A549 treated with Hydrocortisone at 1 μM for 4 hours (cell line): ENCODE measurements around the gene SARS1. TPM values are rescaled to one million over a fixed set of nuclear protein-coding genes. Genes with fewer than 3 reads are reported as not detected.

Experiments used
- total RNA-seq: library from RNA; stranded (reverse); fragments of 200-300 nt; extraction: Qiagen RNA extraction; gene quantifications from 5 replicates; pipeline ENCODE4 v1.2.3, GENCODE V29; 2022

The SARS1 gene, protein sequence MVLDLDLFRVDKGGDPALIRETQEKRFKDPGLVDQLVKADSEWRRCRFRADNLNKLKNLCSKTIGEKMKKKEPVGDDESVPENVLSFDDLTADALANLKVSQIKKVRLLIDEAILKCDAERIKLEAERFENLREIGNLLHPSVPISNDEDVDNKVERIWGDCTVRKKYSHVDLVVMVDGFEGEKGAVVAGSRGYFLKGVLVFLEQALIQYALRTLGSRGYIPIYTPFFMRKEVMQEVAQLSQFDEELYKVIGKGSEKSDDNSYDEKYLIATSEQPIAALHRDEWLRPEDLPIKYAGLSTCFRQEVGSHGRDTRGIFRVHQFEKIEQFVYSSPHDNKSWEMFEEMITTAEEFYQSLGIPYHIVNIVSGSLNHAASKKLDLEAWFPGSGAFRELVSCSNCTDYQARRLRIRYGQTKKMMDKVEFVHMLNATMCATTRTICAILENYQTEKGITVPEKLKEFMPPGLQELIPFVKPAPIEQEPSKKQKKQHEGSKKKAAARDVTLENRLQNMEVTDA
- 91.7 to 110 TPM (median 92.5 TPM) in 5 replicates for total RNA-seq

DNA sequence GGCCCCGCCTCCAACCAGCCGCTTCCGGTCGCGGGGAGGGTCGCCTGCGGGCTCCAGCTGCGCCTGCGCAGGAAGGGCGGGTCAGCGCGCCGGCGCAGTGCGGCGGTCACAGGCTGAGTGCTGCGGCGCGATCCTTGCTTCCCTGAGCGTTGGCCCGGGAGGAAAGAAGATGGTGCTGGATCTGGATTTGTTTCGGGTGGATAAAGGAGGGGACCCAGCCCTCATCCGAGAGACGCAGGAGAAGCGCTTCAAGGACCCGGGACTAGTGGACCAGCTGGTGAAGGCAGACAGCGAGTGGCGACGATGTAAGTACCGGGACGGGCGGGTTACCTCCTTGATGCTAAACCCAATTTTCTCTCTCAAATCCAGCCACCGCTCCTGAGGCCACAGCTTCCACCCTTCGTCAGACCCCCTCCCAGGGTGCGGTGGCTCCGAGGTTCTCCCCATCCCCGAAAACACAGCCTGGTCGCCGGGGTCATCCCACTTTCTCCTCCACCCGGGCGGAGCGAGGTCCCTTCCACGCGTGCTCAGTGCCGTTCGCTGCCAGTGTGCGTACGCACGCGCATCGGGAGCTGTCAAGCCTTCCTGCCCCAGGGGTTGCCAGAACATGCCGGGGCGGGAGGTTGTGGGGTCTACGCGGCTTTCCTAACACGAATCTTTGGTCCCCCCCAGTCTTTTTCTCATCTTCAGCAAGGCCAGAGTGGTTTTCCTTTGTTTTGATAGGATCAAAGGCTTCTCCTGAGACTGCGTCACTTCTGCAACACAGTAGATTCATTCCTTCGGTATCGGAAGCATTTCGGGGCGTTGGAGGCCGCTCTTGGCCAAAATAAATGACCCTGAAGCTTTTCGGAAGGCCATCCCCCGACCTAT lies at the start of gene SARS1:
SARS1 (plus strand) TSS at position 95 of the 870 bp plus-strand sequence; CDS start at position 170, 75 bp downstream.

GRCh38 chr1:109248797-109249629 lies 35.3 kb downstream of the SARS1 start, which contains the start of gene CELSR2:
CELSR2 (plus strand) TSS chr1:109249539; CDS start chr1:109250080, 541 bp downstream.

GRCh38 chr1:109282952-109283747 lies 69.4 kb downstream of the SARS1 start, which contains the start of gene PSRC1:
PSRC1 (minus strand) TSS chr1:109283145.

Other genes starting within 250 kb of the SARS1 start
- 6.3 to 11.3 TPM (median 7.9 TPM) in 5 replicates for gene WDR47, start 171.8 kb upstream of the SARS1 start, total RNA-seq
- 23.6 to 42.4 TPM (median 26.0 TPM) in 5 replicates for gene TAF13, start 137.9 kb upstream of the SARS1 start, total RNA-seq
- 7.9 to 9.3 TPM (median 8.6 TPM) in 5 replicates for gene TMEM167B, start 123.2 kb upstream of the SARS1 start, total RNA-seq
- 0.38 to 0.47 TPM (median 0.46 TPM) in 5 replicates for gene ELAPOR1, start 99.8 kb upstream of the SARS1 start, total RNA-seq
- 3.7 to 4.9 TPM (median 4.8 TPM) in 5 replicates for gene CELSR2, start 35.6 kb downstream of the SARS1 start, total RNA-seq
- gene PSRC1, start 69.2 kb downstream of the SARS1 start, total RNA-seq: 18.9 to 22.7 TPM (median 21.0 TPM) in 5 replicates
- gene MYBPHL, start 93.1 kb downstream of the SARS1 start, total RNA-seq: 0.23 to 0.38 TPM in 2 of 5 replicates, not detected in the others
- 3.7 to 6.1 TPM (median 4.0 TPM) in 5 replicates for gene SORT1, start 184.0 kb downstream of the SARS1 start, total RNA-seq
- 101 to 113 TPM (median 106 TPM) in 5 replicates for gene PSMA5, start 212.5 kb downstream of the SARS1 start, total RNA-seq